Colon (tissue), 2 donors: ENCODE data around the gene RANBP10.
"Not testable (repeated sequence)": the region's sequence is repeated elsewhere in the genome, so short reads cannot be mapped to it uniquely, and the experiment has no call there.

Experiments
- FAIRE-seq: peaks from 2 replicates; lab custom pipeline; 2012; peaks lifted over from hg19 to GRCh38; lab: Jason Lieb, UNC
- donor health status: control.
- donor health status: control.

The RANBP10 gene

GRCh38 chr16:67779256-67780014, 26.9 kb downstream of the RANBP10 start:
- FAIRE-seq, result no peak

- no peak for FAIRE-seq
Observed at GRCh38 chr16:67775273-67775672, 31.1 kb downstream of the RANBP10 start.

GRCh38 chr16:67774457-67774853, 31.9 kb downstream of the RANBP10 start:
- FAIRE-seq, result no peak

GRCh38 chr16:67773569-67774456, 32.5 kb downstream of the RANBP10 start:
- FAIRE-seq, result no peak

- no peak for FAIRE-seq
Observed at GRCh38 chr16:67773099-67773498, 33.3 kb downstream of the RANBP10 start.

- no peak for FAIRE-seq
Observed at GRCh38 chr16:67770346-67770991, 35.9 kb downstream of the RANBP10 start.

GRCh38 chr16:67767953-67768352, 38.4 kb downstream of the RANBP10 start:
- FAIRE-seq, result no peak

- FAIRE-seq, result no peak
Observed at GRCh38 chr16:67766291-67766690, 40.1 kb downstream of the RANBP10 start.

- FAIRE-seq, result no peak
Observed at GRCh38 chr16:67764158-67764667, 42.1 kb downstream of the RANBP10 start.

GRCh38 chr16:67763066-67763465, 43.3 kb downstream of the RANBP10 start:
- no peak for FAIRE-seq

GRCh38 chr16:67762385-67762784, 44.0 kb downstream of the RANBP10 start:
- FAIRE-seq, result no peak

GRCh38 chr16:67761924-67762323, 44.4 kb downstream of the RANBP10 start:
- FAIRE-seq, result no peak

- FAIRE-seq, result no peak
Observed at GRCh38 chr16:67760956-67761230, 45.5 kb downstream of the RANBP10 start.

- FAIRE-seq, result no peak
Observed at GRCh38 chr16:67760206-67760955, 46.0 kb downstream of the RANBP10 start.

GRCh38 chr16:67758966-67759365, 47.4 kb downstream of the RANBP10 start:
- no peak for FAIRE-seq

- no peak for FAIRE-seq
Observed at GRCh38 chr16:67758006-67758405, 48.4 kb downstream of the RANBP10 start.

- no peak for FAIRE-seq
Observed at GRCh38 chr16:67752641-67753040, 53.7 kb downstream of the RANBP10 start.

- FAIRE-seq, result not testable (repeated sequence)
Observed at GRCh38 chr16:67751331-67751730, 55.0 kb downstream of the RANBP10 start.

GRCh38 chr16:67750466-67750865, 55.9 kb downstream of the RANBP10 start:
- FAIRE-seq, result no peak

- FAIRE-seq, result no peak
Observed at GRCh38 chr16:67749436-67750078, 56.8 kb downstream of the RANBP10 start.

GRCh38 chr16:67748834-67749233, 57.5 kb downstream of the RANBP10 start:
- no peak for FAIRE-seq

- FAIRE-seq, result no peak
Observed at GRCh38 chr16:67746846-67747245, 59.5 kb downstream of the RANBP10 start.
